Ascending aorta (tissue), 2 donors: Measurements from ENCODE around the gene RNF213. TPM values are rescaled to one million over a fixed set of nuclear protein-coding genes. Genes with fewer than 3 reads are reported as not detected.

Experiments
- DNase-seq, 2 donors: peaks; one replicate each; pipeline ENCODE4 v3.0.0-alpha.2; 2019; ENCODE audit warnings: low spot score in 2 of 2
- H3K27ac ChIP-seq, 2 donors: fragments of 200-600 bp; sonication (generic); one replicate each; pipeline ENCODE4 v1.5.1; 2016 to 2017; ENCODE audit warnings: mild to moderate bottlenecking in 1 of 2
- H3K27me3 ChIP-seq: fragments of 200-600 bp; sonication (generic); one replicate; pipeline ENCODE4 v1.5.1; 2017
- H3K36me3 ChIP-seq, 2 donors: fragments of 200-600 bp; sonication (generic); one replicate each; pipeline ENCODE4 v1.5.1; 2016
- H3K4me1 ChIP-seq, 2 donors: fragments of 200-600 bp; sonication (generic); one replicate each; pipeline ENCODE4 v1.5.1; 2016 to 2017; ENCODE audit warnings: mild to moderate bottlenecking in 1 of 2
- H3K4me3 ChIP-seq, 2 donors: fragments of 200-600 bp; sonication (generic); one replicate each; pipeline ENCODE4 v1.5.1; 2016 to 2017; ENCODE audit warnings: mild to moderate bottlenecking in 1 of 2
- H3K9me3 ChIP-seq, 2 donors: fragments of 200-600 bp; sonication (generic); one replicate each; pipeline ENCODE4 v1.5.1; 2016
- intact Hi-C: fragments of 100-400 bp; cut with DNase I; formaldehyde crosslinking; loops from one replicate; pipeline ENCODE4 v1.15.1; 2023
- total RNA-seq: library from RNA; depleted of rRNA; stranded (reverse); fragments of >200 nt; gene quantifications from one replicate; pipeline ENCODE4 v1.1.0, GENCODE V29; 2016
- TF ChIP-seq, protein P1 (sequence below), 3 experiments: fragments of 200-600 bp in 2 of 3; fragments of 450-650 bp in 1 of 3; sonication (generic) in 2 of 3; IDR thresholded peaks; one replicate each; pipeline ENCODE4 v1.5.1; 2016 to 2019; ENCODE audit warnings: antibody characterized with exemption in 3 of 3, mild to moderate bottlenecking in 1 of 3, moderate library complexity in 1 of 3

RNF213 gene
- total RNA-seq, 1 donor from 2014 or later = 155 TPM

- intact Hi-C loops = no loop called here
- TF ChIP-seq, protein P1, sequence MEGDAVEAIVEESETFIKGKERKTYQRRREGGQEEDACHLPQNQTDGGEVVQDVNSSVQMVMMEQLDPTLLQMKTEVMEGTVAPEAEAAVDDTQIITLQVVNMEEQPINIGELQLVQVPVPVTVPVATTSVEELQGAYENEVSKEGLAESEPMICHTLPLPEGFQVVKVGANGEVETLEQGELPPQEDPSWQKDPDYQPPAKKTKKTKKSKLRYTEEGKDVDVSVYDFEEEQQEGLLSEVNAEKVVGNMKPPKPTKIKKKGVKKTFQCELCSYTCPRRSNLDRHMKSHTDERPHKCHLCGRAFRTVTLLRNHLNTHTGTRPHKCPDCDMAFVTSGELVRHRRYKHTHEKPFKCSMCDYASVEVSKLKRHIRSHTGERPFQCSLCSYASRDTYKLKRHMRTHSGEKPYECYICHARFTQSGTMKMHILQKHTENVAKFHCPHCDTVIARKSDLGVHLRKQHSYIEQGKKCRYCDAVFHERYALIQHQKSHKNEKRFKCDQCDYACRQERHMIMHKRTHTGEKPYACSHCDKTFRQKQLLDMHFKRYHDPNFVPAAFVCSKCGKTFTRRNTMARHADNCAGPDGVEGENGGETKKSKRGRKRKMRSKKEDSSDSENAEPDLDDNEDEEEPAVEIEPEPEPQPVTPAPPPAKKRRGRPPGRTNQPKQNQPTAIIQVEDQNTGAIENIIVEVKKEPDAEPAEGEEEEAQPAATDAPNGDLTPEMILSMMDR (IDR thresholded peaks at IDR 0.05) = no peak
- H3K4me1 ChIP-seq = no peaks in the 10 kb centered on the region
- DNase-seq = no peak
- H3K36me3 ChIP-seq = peaks cover 28 to 68% of the 10 kb centered on the region in 2 donors
- H3K4me3 ChIP-seq = no peak overlapping the region
- no peak overlapping the region for H3K27ac ChIP-seq
- no peaks in the 10 kb centered on the region for H3K27me3 ChIP-seq
- no peaks in the 10 kb centered on the region for H3K9me3 ChIP-seq
These were observed 46.4 kb upstream of the RNF213 start for GRCh38 chr17:80214012-80214877.

DNA sequence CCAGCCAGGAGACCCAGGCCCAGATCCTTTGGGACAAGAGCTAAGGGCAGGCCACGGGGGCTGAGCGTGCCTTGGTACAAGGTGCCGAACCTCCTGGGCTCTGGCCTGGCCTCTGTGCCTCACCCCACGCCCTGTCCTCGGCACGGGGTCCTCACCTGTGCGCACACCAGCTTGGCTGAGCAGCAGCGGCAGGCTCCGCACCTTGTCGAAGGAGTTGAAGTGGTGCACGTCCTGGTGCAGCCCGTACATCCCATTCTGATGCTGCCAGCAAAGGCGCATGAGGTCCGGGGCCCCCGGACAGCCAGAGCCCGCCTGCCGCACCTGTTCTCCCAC lies 45.8 kb upstream of the RNF213 start:
- no peaks in the 10 kb centered on the region for H3K27me3 ChIP-seq
- H3K4me3 ChIP-seq = no peak overlapping the region
- no peaks in the 10 kb centered on the region for H3K4me1 ChIP-seq
- TF ChIP-seq, protein P1 (IDR thresholded peaks at IDR 0.05) = no peak
- H3K36me3 ChIP-seq = peaks cover 27 to 63% of the 10 kb centered on the region in 2 donors
- H3K27ac ChIP-seq = no peak overlapping the region
- DNase-seq = no peak
- intact Hi-C loops = no loop called here
- H3K9me3 ChIP-seq = no peaks in the 10 kb centered on the region

- Histone ChIP-seq H3K27ac (no peak overlapping the region), H3K9me3 (no peaks in the 10 kb centered on the region), H3K4me1 (peaks cover 3 to 5% of the 10 kb centered on the region in 2 donors), H3K27me3 (no peaks in the 10 kb centered on the region), H3K36me3 (peaks cover 10 to 44% of the 10 kb centered on the region in 2 donors), H3K4me3 (no peak overlapping the region)
- intact Hi-C loops = no loop called here
- no peak for DNase-seq
- TF ChIP-seq, protein P1 (IDR thresholded peaks at IDR 0.05) = no peak
These were observed 43.9 kb upstream of the RNF213 start for GRCh38 chr17:80216473-80217456.

- Histone ChIP-seq H3K27ac (no peak overlapping the region), H3K4me1 (peaks cover 3 to 9% of the 10 kb centered on the region in 2 donors), H3K36me3 (peaks cover 7 to 36% of the 10 kb centered on the region in 2 donors), H3K4me3 (no peak overlapping the region), H3K27me3 (no peaks in the 10 kb centered on the region), H3K9me3 (no peaks in the 10 kb centered on the region)
- TF ChIP-seq, protein P1 (IDR thresholded peaks at IDR 0.05) = no peak
- intact Hi-C loops = no loop called here
- DNase-seq = no peak
These were observed 42.8 kb upstream of the RNF213 start for GRCh38 chr17:80217703-80218362.

GRCh38 chr17:80218391-80218790 lies 42.3 kb upstream of the RNF213 start:
- Histone ChIP-seq H3K4me1 (peaks cover 3 to 9% of the 10 kb centered on the region in 2 donors), H3K9me3 (no peaks in the 10 kb centered on the region), H3K36me3 (peaks cover 7 to 32% of the 10 kb centered on the region in 2 donors), H3K27ac (no peak overlapping the region), H3K4me3 (no peak overlapping the region), H3K27me3 (no peaks in the 10 kb centered on the region)
- DNase-seq = no peak
- intact Hi-C loops = no loop called here
- TF ChIP-seq, protein P1 (IDR thresholded peaks at IDR 0.05) = no peak
